Endodermal cell (in vitro differentiated cells): ENCODE measurements around the gene FRMPD4. TPM values are rescaled to one million over a fixed set of nuclear protein-coding genes. Genes with fewer than 3 reads are reported as not detected.
A peak's percentile ranks its signal among the peaks of the same experiment; 100 is the strongest.

Source experiments
- DNase-seq: peaks from one replicate; pipeline ENCODE4 v3.0.0-alpha.2; 2017
- H3K27ac ChIP-seq: 2 replicates; pipeline ENCODE4 v1.5.1; 2013; ENCODE audit warnings: mild to moderate bottlenecking, low read depth, low read length, moderate library complexity
- H3K27me3 ChIP-seq: 2 replicates; pipeline ENCODE4 v1.6.1; 2013; ENCODE audit warnings: mild to moderate bottlenecking, low read length, moderate library complexity; ENCODE audit not compliant: insufficient read depth, control insufficient read depth, poor library complexity, severe bottlenecking
- H3K36me3 ChIP-seq: 2 replicates; pipeline ENCODE4 v1.7.0; 2013; ENCODE audit warnings: mild to moderate bottlenecking, low read length, moderate library complexity; ENCODE audit not compliant: control insufficient read depth, insufficient read depth
- H3K4me1 ChIP-seq: one replicate; pipeline ENCODE4 v1.7.0; 2013; ENCODE audit warnings: low read length; ENCODE audit not compliant: control insufficient read depth, insufficient read depth
- H3K4me3 ChIP-seq: 2 replicates; pipeline ENCODE4 v1.5.1; 2013; ENCODE audit warnings: mild to moderate bottlenecking, low read length, moderate library complexity
- H3K9ac ChIP-seq: 2 replicates; pipeline ENCODE4 v1.6.1; 2013; ENCODE audit warnings: mild to moderate bottlenecking, low read length, moderate library complexity; ENCODE audit not compliant: poor library complexity, severe bottlenecking; ENCODE audit errors: extremely low read depth
- H3K9me3 ChIP-seq: 2 replicates; pipeline ENCODE4 v1.6.1; 2013; ENCODE audit warnings: mild to moderate bottlenecking, low read length, moderate library complexity; ENCODE audit not compliant: control insufficient read depth
- H3K27ac Mint-ChIP-seq: 2 replicates; pipeline ENCODE4 v1.8.0; 2020; ENCODE audit warnings: mixed read lengths
- H3K27me3 Mint-ChIP-seq: 2 replicates; pipeline ENCODE4 v1.8.0; 2021; ENCODE audit warnings: mild to moderate bottlenecking, mixed read lengths; ENCODE audit not compliant: insufficient read depth
- H3K36me3 Mint-ChIP-seq: 2 replicates; pipeline ENCODE4 v1.8.0; 2020; ENCODE audit warnings: low read depth, mixed read lengths
- H3K4me1 Mint-ChIP-seq: 2 replicates; pipeline ENCODE4 v1.8.0; 2020; ENCODE audit warnings: mixed read lengths
- H3K4me3 Mint-ChIP-seq: 2 replicates; pipeline ENCODE4 v1.8.0; 2020; ENCODE audit warnings: mild to moderate bottlenecking, moderate library complexity, mixed read lengths
- H3K9me3 Mint-ChIP-seq: 2 replicates; pipeline ENCODE4 v1.8.0; 2020; ENCODE audit warnings: mild to moderate bottlenecking, mixed read lengths
- CTCF ChIP-seq: fragments of 200-600 bp; sonication (generic); conservative IDR thresholded peaks from 2 replicates; pipeline ENCODE4 v1.5.0; 2021; ENCODE audit warnings: antibody characterized with exemption, mild to moderate bottlenecking
- WGBS, 2 experiments: methylation state at CpG; one replicate each; pipeline versions ENCODE4 v1.1.5 to v1.1.7; 2013; ENCODE audit warnings: missing lambda C conversion rate in 2 of 2, mixed read lengths in 1 of 2; ENCODE audit not compliant: insufficient coverage in 1 of 2, insufficient read length in 1 of 2; 5-methylcytosine and 5-hydroxymethylcytosine counted together
- total RNA-seq, 2 donors: library from RNA; stranded (reverse); fragmentation: NEBNext Ultra II Directional in 1 of 2; extraction: Animal tissue kit (Norgen Biotek cat#: 25700) in 1 of 2; gene quantifications; 2 replicates in 1 of 2; 3 replicates in 1 of 2; pipeline ENCODE4 v1.2.1, GENCODE V29; 2021

The FRMPD4 gene
- total RNA-seq, 2 donors from 2014 or later: 0.09 to 0.81 TPM

- no peak for TF ChIP-seq CTCF
- Mint-ChIP-seq H3K27ac (no peak overlapping the region), H3K9me3 (peaks cover 10% of the 10 kb centered on the region), H3K36me3 (no peaks in the 10 kb centered on the region), H3K4me3 (no peak overlapping the region), H3K27me3 (no peaks in the 10 kb centered on the region), H3K4me1 (no peaks in the 10 kb centered on the region)
- Histone ChIP-seq H3K4me1 (no peaks in the 10 kb centered on the region), H3K27me3 (no peaks in the 10 kb centered on the region), H3K27ac (no peak overlapping the region), H3K4me3 (no peak overlapping the region), H3K9me3 (no peaks in the 10 kb centered on the region), H3K9ac (no peak overlapping the region), H3K36me3 (no peaks in the 10 kb centered on the region)
- peak; percentile 81 for DNase-seq
- WGBS, 2 experiments: 9% methylated on average over 1 of the region's 1 CpG; no CpG with 5 or more reads in 1 of the 2 experiments
These were observed 410.5 kb downstream of the FRMPD4 start for GRCh38 chrX:12548746-12549145.

- peaks cover 8% of the 10 kb centered on the region for H3K9me3 Mint-ChIP-seq
- no peak for TF ChIP-seq CTCF
- no peaks in the 10 kb centered on the region for H3K4me1 Mint-ChIP-seq
- H3K4me3 Mint-ChIP-seq: no peak overlapping the region
- H3K36me3 ChIP-seq: no peaks in the 10 kb centered on the region
- no peak overlapping the region for H3K27ac Mint-ChIP-seq
- H3K4me3 ChIP-seq: no peak overlapping the region
- no peaks in the 10 kb centered on the region for H3K27me3 Mint-ChIP-seq
- DNase-seq: no peak
- H3K4me1 ChIP-seq: no peaks in the 10 kb centered on the region
- no peak overlapping the region for H3K27ac ChIP-seq
- H3K9me3 ChIP-seq: no peaks in the 10 kb centered on the region
- no peak overlapping the region for H3K9ac ChIP-seq
- H3K36me3 Mint-ChIP-seq: no peaks in the 10 kb centered on the region
- no peaks in the 10 kb centered on the region for H3K27me3 ChIP-seq
These were observed 415.9 kb downstream of the FRMPD4 start for GRCh38 chrX:12554206-12554605.

GRCh38 chrX:12563121-12563520 is 424.8 kb downstream of the FRMPD4 start:
- Mint-ChIP-seq H3K27me3 (no peaks in the 10 kb centered on the region), H3K27ac (no peak overlapping the region), H3K4me1 (no peaks in the 10 kb centered on the region), H3K4me3 (no peak overlapping the region), H3K9me3 (peaks cover 13% of the 10 kb centered on the region), H3K36me3 (no peaks in the 10 kb centered on the region)
- no peak for TF ChIP-seq CTCF
- Histone ChIP-seq H3K4me1 (no peaks in the 10 kb centered on the region), H3K9ac (no peak overlapping the region), H3K27me3 (no peaks in the 10 kb centered on the region), H3K4me3 (no peak overlapping the region), H3K27ac (no peak overlapping the region), H3K36me3 (no peaks in the 10 kb centered on the region), H3K9me3 (no peaks in the 10 kb centered on the region)
- 60% methylated on average over 1 of the region's 1 CpG; no CpG with 5 or more reads in 1 of the 2 experiments for WGBS, 2 experiments
- no peak for DNase-seq
